ENCODE results near the gene ARFGEF2. TPM values are rescaled to one million over a fixed set of nuclear protein-coding genes. Genes with fewer than 3 reads are reported as not detected.

The ARFGEF2 gene
- total and polyA plus RNA-seq, 10 of the 15 experiments (the other 5 are each of a cell fraction or from before 2014, with no cell fraction given), result 5.2 to 24.1 (median 17.7) TPM

GRCh38 chr20:48879612-48880245 lies 41.8 kb upstream of the ARFGEF2 start:
- H2AFZ ChIP-seq (ENCODE audit: control insufficient read depth, low read depth, low read length), result no peak overlapping the region
- 90% methylated on average over 1 of the region's 1 CpG for WGBS (ENCODE audit: insufficient coverage, insufficient replicate concordance, low lambda C conversion rate, missing lambda C conversion rate)

More at GRCh38 chr20:48879612-48880245, 41.8 kb upstream of the ARFGEF2 start:
- in situ Hi-C loops (cut with MboI), result no loop called here
- RAD21 ChIA-PET (ENCODE audit: unreplicated experiment), result interaction anchor here (1.0 to 1.1 kb wide), 2 partner anchors 9 to 25 kb away, joined by 3 read pairs; no protein-coding TSS in a partner anchor
- no peak for TF ChIP-seq TCF3 (IDR thresholded peaks at IDR 0.05; ENCODE audit: borderline replicate concordance, insufficient read depth, low read depth, low read length)
- TF ChIP-seq ZNF274 (IDR thresholded peaks at IDR 0.05; ENCODE audit: insufficient read depth, insufficient read length), result no peak
- no peak for TF ChIP-seq YBX1 (IDR thresholded peaks at IDR 0.05)
- TF ChIP-seq, protein P1, sequence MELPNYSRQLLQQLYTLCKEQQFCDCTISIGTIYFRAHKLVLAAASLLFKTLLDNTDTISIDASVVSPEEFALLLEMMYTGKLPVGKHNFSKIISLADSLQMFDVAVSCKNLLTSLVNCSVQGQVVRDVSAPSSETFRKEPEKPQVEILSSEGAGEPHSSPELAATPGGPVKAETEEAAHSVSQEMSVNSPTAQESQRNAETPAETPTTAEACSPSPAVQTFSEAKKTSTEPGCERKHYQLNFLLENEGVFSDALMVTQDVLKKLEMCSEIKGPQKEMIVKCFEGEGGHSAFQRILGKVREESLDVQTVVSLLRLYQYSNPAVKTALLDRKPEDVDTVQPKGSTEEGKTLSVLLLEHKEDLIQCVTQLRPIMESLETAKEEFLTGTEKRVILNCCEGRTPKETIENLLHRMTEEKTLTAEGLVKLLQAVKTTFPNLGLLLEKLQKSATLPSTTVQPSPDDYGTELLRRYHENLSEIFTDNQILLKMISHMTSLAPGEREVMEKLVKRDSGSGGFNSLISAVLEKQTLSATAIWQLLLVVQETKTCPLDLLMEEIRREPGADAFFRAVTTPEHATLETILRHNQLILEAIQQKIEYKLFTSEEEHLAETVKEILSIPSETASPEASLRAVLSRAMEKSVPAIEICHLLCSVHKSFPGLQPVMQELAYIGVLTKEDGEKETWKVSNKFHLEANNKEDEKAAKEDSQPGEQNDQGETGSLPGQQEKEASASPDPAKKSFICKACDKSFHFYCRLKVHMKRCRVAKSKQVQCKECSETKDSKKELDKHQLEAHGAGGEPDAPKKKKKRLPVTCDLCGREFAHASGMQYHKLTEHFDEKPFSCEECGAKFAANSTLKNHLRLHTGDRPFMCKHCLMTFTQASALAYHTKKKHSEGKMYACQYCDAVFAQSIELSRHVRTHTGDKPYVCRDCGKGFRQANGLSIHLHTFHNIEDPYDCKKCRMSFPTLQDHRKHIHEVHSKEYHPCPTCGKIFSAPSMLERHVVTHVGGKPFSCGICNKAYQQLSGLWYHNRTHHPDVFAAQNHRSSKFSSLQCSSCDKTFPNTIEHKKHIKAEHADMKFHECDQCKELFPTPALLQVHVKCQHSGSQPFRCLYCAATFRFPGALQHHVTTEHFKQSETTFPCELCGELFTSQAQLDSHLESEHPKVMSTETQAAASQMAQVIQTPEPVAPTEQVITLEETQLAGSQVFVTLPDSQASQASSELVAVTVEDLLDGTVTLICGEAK (IDR thresholded peaks at IDR 0.05; ENCODE audit: borderline replicate concordance), result no peak
- TF ChIP-seq, protein P2, sequence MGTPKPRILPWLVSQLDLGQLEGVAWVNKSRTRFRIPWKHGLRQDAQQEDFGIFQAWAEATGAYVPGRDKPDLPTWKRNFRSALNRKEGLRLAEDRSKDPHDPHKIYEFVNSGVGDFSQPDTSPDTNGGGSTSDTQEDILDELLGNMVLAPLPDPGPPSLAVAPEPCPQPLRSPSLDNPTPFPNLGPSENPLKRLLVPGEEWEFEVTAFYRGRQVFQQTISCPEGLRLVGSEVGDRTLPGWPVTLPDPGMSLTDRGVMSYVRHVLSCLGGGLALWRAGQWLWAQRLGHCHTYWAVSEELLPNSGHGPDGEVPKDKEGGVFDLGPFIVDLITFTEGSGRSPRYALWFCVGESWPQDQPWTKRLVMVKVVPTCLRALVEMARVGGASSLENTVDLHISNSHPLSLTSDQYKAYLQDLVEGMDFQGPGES (IDR thresholded peaks at IDR 0.05), result no peak
- no peak for TF ChIP-seq EGR1 (IDR thresholded peaks at IDR 0.05; ENCODE audit: borderline replicate concordance in 1 of 2, low read depth in 2 of 2, low read length in 2 of 2)
- TF ChIP-seq MTA2 (IDR thresholded peaks at IDR 0.05; ENCODE audit: low read depth), result no peak
- TF ChIP-seq NBN (IDR thresholded peaks at IDR 0.05), result no peak
- no peak for TF ChIP-seq SRF (IDR thresholded peaks at IDR 0.05; ENCODE audit: low read depth in 2 of 2, low read length in 2 of 2)
- TF ChIP-seq ATF2 (IDR thresholded peaks at IDR 0.05; ENCODE audit: low read length), result no peak
- TF ChIP-seq MYC (IDR thresholded peaks at IDR 0.05; ENCODE audit: insufficient read depth, insufficient read length, insufficient replicate concordance, low read length, severe bottlenecking), result no peak
- no peak for TF ChIP-seq STAT3 (IDR thresholded peaks at IDR 0.05; ENCODE audit: low read depth, low read length)
- TF ChIP-seq PBX3 (IDR thresholded peaks at IDR 0.05; ENCODE audit: insufficient replicate concordance, low read depth, low read length), result no peak
- no peak for TF ChIP-seq FOXK2 (IDR thresholded peaks at IDR 0.05)
- Histone ChIP-seq H3K9me3 (replicated peaks; ENCODE audit: control insufficient read depth, insufficient read depth, low read length) (no peaks in the 10 kb centered on the region), H3K4me1 (ENCODE audit: control insufficient read depth, insufficient read depth, low read length) (no peaks in the 10 kb centered on the region), H3K4me2 (ENCODE audit: control insufficient read depth, insufficient read depth) (no peak overlapping the region), H4K20me1 (ENCODE audit: control insufficient read depth, insufficient read depth) (no peaks in the 10 kb centered on the region), H3K27ac (ENCODE audit: control insufficient read depth, insufficient read depth) (no peak overlapping the region), H3K9ac (ENCODE audit: control insufficient read depth, insufficient read depth, low read length) (no peak overlapping the region), H3K4me3 (no peak overlapping the region), H3K36me3 (ENCODE audit: control insufficient read depth in 2 of 2, insufficient read depth in 2 of 2, low read length in 1 of 2) (no peaks in the 10 kb centered on the region), H3K27me3 (replicated peaks in 1 of 2; ENCODE audit: control insufficient read depth in 2 of 2, insufficient read depth in 2 of 2, low read length in 1 of 2) (no peaks in the 10 kb centered on the region), H3K79me2 (ENCODE audit: control insufficient read depth, insufficient read depth, low read length) (no peaks in the 10 kb centered on the region)
- SMC1A ChIA-PET (ENCODE audit: uncharacterized antibody, unreplicated experiment), result interaction anchor here (0.7 to 2.3 kb wide), 8 partner anchors 10 to 61 kb away, joined by 3 to 6 read pairs (median 3); no protein-coding TSS in a partner anchor
- CTCF ChIA-PET, result no interaction called here
- POLR2A ChIA-PET, result no interaction called here
- no peak for ATAC-seq
- no peak for FAIRE-seq
- intact Hi-C loops (cut with micrococcal nuclease; ENCODE audit: unreplicated experiment), result no loop called here
- DNase-seq (ENCODE audit: low read depth, low spot score), result no peak
- no TSS peak for BruUV-seq (replicated peaks)
